Right lobe of liver (tissue), 4 donors: ENCODE results near the gene C20orf141.

Experiments
- POLR2A ChIP-seq: fragments of 450-650 bp; IDR thresholded peaks from one replicate; pipeline ENCODE4 v1.6.1; 2017; ENCODE audit warnings: antibody characterized with exemption, mild to moderate bottlenecking
- TF ChIP-seq, protein P1 (sequence below), 4 donors: fragments of 200-600 bp in 3 of 4; fragments of 450-650 bp in 1 of 4; IDR thresholded peaks; one replicate each; pipeline versions ENCODE4 v1.5.1 to v1.8.0; 2016 to 2022; ENCODE audit warnings: antibody characterized with exemption in 4 of 4, mild to moderate bottlenecking in 2 of 4
- donor health status: DM: no; HTN: no; CAD: no.
- donor health status: DM: no; HTN: no; CAD: no.
- donor health status: DM: no; HTN: yes; CAD: no.

GRCh38 chr20:2809690-2810089 lies 5.1 kb upstream of the C20orf141 start:
- TF ChIP-seq, protein P1, sequence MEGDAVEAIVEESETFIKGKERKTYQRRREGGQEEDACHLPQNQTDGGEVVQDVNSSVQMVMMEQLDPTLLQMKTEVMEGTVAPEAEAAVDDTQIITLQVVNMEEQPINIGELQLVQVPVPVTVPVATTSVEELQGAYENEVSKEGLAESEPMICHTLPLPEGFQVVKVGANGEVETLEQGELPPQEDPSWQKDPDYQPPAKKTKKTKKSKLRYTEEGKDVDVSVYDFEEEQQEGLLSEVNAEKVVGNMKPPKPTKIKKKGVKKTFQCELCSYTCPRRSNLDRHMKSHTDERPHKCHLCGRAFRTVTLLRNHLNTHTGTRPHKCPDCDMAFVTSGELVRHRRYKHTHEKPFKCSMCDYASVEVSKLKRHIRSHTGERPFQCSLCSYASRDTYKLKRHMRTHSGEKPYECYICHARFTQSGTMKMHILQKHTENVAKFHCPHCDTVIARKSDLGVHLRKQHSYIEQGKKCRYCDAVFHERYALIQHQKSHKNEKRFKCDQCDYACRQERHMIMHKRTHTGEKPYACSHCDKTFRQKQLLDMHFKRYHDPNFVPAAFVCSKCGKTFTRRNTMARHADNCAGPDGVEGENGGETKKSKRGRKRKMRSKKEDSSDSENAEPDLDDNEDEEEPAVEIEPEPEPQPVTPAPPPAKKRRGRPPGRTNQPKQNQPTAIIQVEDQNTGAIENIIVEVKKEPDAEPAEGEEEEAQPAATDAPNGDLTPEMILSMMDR (IDR thresholded peaks at IDR 0.05) = no peak
- no peak for TF ChIP-seq POLR2A
